GM12878 (cell line): ENCODE results near the gene FHL2. TPM values are rescaled to one million over a fixed set of nuclear protein-coding genes. Genes with fewer than 3 reads are reported as not detected.

Experiments used
- ATAC-seq: fragments of 200-7000 bp; cut with Tn5 transposase; 3 replicates; pipeline ENCODE4 v1.9.1; 2020; ENCODE audit warnings: mild to moderate bottlenecking, moderate library complexity
- BruUV-seq: library from RNA; stranded (reverse); fragments of 400-500 nt; replicated peaks from 2 replicates; lab custom pipeline; 2021; lab: Mats Ljungman, UMichigan
- CTCF ChIA-PET: fragments of 300-600 bp; sonication (Branson Sonifier 250); formaldehyde crosslinking; extraction: SDS; loops from one replicate; lab custom pipeline; 2021; ENCODE audit warnings: inconsistent platforms; lab: Yijun Ruan, JAX
- POLR2A ChIA-PET: fragments of 350-600 bp; formaldehyde crosslinking; extraction: SDS; loops from one replicate; lab custom pipeline; 2021; ENCODE audit warnings: inconsistent platforms; lab: Charles Lee
- RAD21 ChIA-PET: fragments of 300-600 bp; sonication (Branson Sonifier 250); formaldehyde crosslinking; loops from one replicate; lab custom pipeline; 2023; ENCODE audit warnings: antibody characterized with exemption; ENCODE audit not compliant: unreplicated experiment; lab: Charles Lee
- SMC1A ChIA-PET: fragments of 300-600 bp; sonication (Branson Sonifier 250); formaldehyde crosslinking; loops from one replicate; lab custom pipeline; 2023; ENCODE audit not compliant: unreplicated experiment, uncharacterized antibody; lab: Charles Lee
- DNase-seq: peaks from one replicate; pipeline ENCODE4 v3.0.0-alpha.2; 2011; ENCODE audit warnings: low read depth, low spot score
- FAIRE-seq: peaks from 3 replicates; lab custom pipeline; 2011; peaks lifted over from hg19 to GRCh38; lab: Jason Lieb, UNC
- H2AFZ ChIP-seq: 2 replicates; pipeline ENCODE4 v1.6.0; 2011; ENCODE audit warnings: low read depth, low read length, control low read depth; ENCODE audit not compliant: control insufficient read depth
- H3K27ac ChIP-seq: 2 replicates; pipeline ENCODE4 v1.5.1; 2011; ENCODE audit warnings: control low read depth; ENCODE audit not compliant: control insufficient read depth, insufficient read depth
- H3K27me3 ChIP-seq, 2 experiments: replicated peaks in 1 of 2; 2 replicates each; pipeline versions ENCODE4 v1.6.0 to v1.6.1; 2011; ENCODE audit warnings: low read length in 1 of 2; ENCODE audit not compliant: control insufficient read depth in 2 of 2, insufficient read depth in 2 of 2
- H3K36me3 ChIP-seq, 2 experiments: 2 replicates each; pipeline ENCODE4 v1.5.1; 2011; ENCODE audit warnings: low read length in 1 of 2; ENCODE audit not compliant: control insufficient read depth in 2 of 2, insufficient read depth in 2 of 2
- H3K4me1 ChIP-seq: 2 replicates; pipeline ENCODE4 v1.6.1; 2011; ENCODE audit warnings: mild to moderate bottlenecking, low read length, moderate library complexity, mixed read lengths; ENCODE audit not compliant: control insufficient read depth, insufficient read depth
- H3K4me2 ChIP-seq: 2 replicates; pipeline ENCODE4 v1.6.0; 2011; ENCODE audit warnings: control low read depth; ENCODE audit not compliant: control insufficient read depth, insufficient read depth
- H3K4me3 ChIP-seq: fragments of 200-600 bp; sonication (generic); 2 replicates; pipeline ENCODE4 v1.5.1; 2016
- H3K79me2 ChIP-seq: 2 replicates; pipeline ENCODE4 v1.6.0; 2011; ENCODE audit warnings: low read length; ENCODE audit not compliant: control insufficient read depth, insufficient read depth
- H3K9ac ChIP-seq: 2 replicates; pipeline ENCODE4 v1.8.0; 2011; ENCODE audit warnings: low read length, control low read depth, mixed read lengths; ENCODE audit not compliant: control insufficient read depth, insufficient read depth
- H3K9me3 ChIP-seq: replicated peaks from 3 replicates; pipeline ENCODE4 v1.5.1; 2011; ENCODE audit warnings: mild to moderate bottlenecking, low read length; ENCODE audit not compliant: control insufficient read depth, insufficient read depth
- H4K20me1 ChIP-seq: 2 replicates; pipeline ENCODE4 v1.6.0; 2011; ENCODE audit not compliant: control insufficient read depth, insufficient read depth
- ATF7 ChIP-seq: fragments of 450-650 bp; IDR thresholded peaks from 2 replicates; pipeline ENCODE4 v1.6.1; 2016; ENCODE audit warnings: low read depth, mild to moderate bottlenecking
- BHLHE40 ChIP-seq, 2 experiments: fragments of 450-650 bp in 1 of 2; IDR thresholded peaks; 2 replicates each; pipeline ENCODE4 v1.6.1; 2011 to 2017; ENCODE audit warnings: low read depth in 2 of 2, borderline replicate concordance in 1 of 2, improper control_type of control experiment in 1 of 2, low read length in 1 of 2, mild to moderate bottlenecking in 1 of 2
- CBX3 ChIP-seq: fragments of 200-600 bp; sonication (generic); IDR thresholded peaks from 2 replicates; pipeline ENCODE4 v1.6.1; 2016; ENCODE audit warnings: low read depth, borderline replicate concordance
- EED ChIP-seq: sonication (generic); IDR thresholded peaks from 2 replicates; pipeline ENCODE4 v1.6.1; 2016; ENCODE audit warnings: antibody characterized with exemption, low read depth
- FOS ChIP-seq: IDR thresholded peaks from 3 replicates; pipeline ENCODE4 v1.6.1; 2011; ENCODE audit warnings: borderline replicate concordance; ENCODE audit not compliant: insufficient read length; ENCODE audit errors: extremely low read depth
- GATAD2B ChIP-seq: fragments of 450-650 bp; conservative IDR thresholded peaks from 2 replicates; pipeline ENCODE4 v1.6.1; 2017; ENCODE audit warnings: low read depth, mild to moderate bottlenecking, moderate library complexity
- REST ChIP-seq: IDR thresholded peaks from 2 replicates; pipeline ENCODE4 v1.6.1; 2012; ENCODE audit warnings: mild to moderate bottlenecking, low read depth, low read length
- RFX5 ChIP-seq: IDR thresholded peaks from 2 replicates; pipeline ENCODE4 v1.6.1; 2011; ENCODE audit warnings: low read depth, low read length, improper control_type of control experiment
- SP1 ChIP-seq: IDR thresholded peaks from one replicate; pipeline ENCODE4 v1.6.1; 2011; ENCODE audit warnings: low read depth, low read length
- SREBF1 ChIP-seq: IDR thresholded peaks from 2 replicates; pipeline ENCODE4 v1.6.1; 2012; ENCODE audit warnings: mild to moderate bottlenecking, low read length
- SREBF2 ChIP-seq: IDR thresholded peaks from 2 replicates; pipeline ENCODE4 v1.6.1; 2012; ENCODE audit warnings: mild to moderate bottlenecking, low read length
- SUPT20H ChIP-seq: IDR thresholded peaks from 2 replicates; pipeline ENCODE4 v1.6.1; 2011; ENCODE audit warnings: low read depth, mild to moderate bottlenecking, low read length, moderate library complexity, borderline replicate concordance; ENCODE audit not compliant: control insufficient read depth
- YY1 ChIP-seq: IDR thresholded peaks from 2 replicates; pipeline ENCODE4 v1.6.1; 2011; ENCODE audit warnings: low read depth, mild to moderate bottlenecking, low read length
- WGBS: methylation state at CpG from one replicate; pipeline ENCODE4 v1.1.6; 2016; ENCODE audit warnings: low lambda C conversion rate; ENCODE audit not compliant: insufficient replicate concordance, insufficient coverage; ENCODE audit errors: missing lambda C conversion rate; 5-methylcytosine and 5-hydroxymethylcytosine counted together
- in situ Hi-C: fragments of 300-500 bp; cut with MboI; formaldehyde crosslinking; loops from 9 replicates; pipeline ENCODE4 v1.14.3; 2018; ENCODE audit warnings: mixed read lengths
- intact Hi-C: fragments of 100-400 bp; cut with micrococcal nuclease; formaldehyde crosslinking; loops from one replicate; pipeline ENCODE4 v1.14.2; 2022; ENCODE audit not compliant: unreplicated experiment
- polyA plus RNA-seq, 11 experiments: library from polyadenylated mRNA; depleted of rRNA in 4 of 11; unstranded in 6 of 11; stranded (reverse) in 5 of 11; fragments of >200 nt; fragmentation: Nextera tagmentation in 4 of 11; fragmentation: Illumina TruSeq in 1 of 11; extraction: Ambion mirVana in 4 of 11; extraction: Trizol in 1 of 11; gene quantifications; 1 replicate in 1 of 11; 2 replicates in 10 of 11; pipeline versions ENCODE4 v1.2.1 to v1.2.3, GENCODE V29; 2011 to 2016; ENCODE audit warnings: inconsistent platforms in 2 of 11, missing spikeins in 2 of 11, low read depth in 1 of 11
- total RNA-seq, 4 experiments: library from RNA; depleted of rRNA in 3 of 4; stranded (reverse); fragments of >200 nt in 3 of 4; fragmentation: Illumina TruSeq in 1 of 4; extraction: Trizol in 1 of 4; gene quantifications; 2 replicates each; pipeline versions ENCODE4 v1.2.1 to v1.2.3, GENCODE V29; 2013 to 2021

Gene FHL2
- total and polyA plus RNA-seq, 10 of the 15 experiments (the other 5 are each of a cell fraction or from before 2014, with no cell fraction given), result 2.2 to 9.9 (median 4.5) TPM

GRCh38 chr2:105391058-105391627 is 7.7 kb downstream of the FHL2 start:
- ChIA-PET RAD21 (interaction anchor here (0.9 kb wide), 1 partner anchor 24 kb away, joined by 3 read pairs; no protein-coding TSS in a partner anchor), CTCF (no interaction called here), SMC1A (no interaction called here), POLR2A (no interaction called here)
- Histone ChIP-seq H3K9me3 (no peaks in the 10 kb centered on the region), H3K4me3 (no peak overlapping the region), H3K4me1 (no peaks in the 10 kb centered on the region), H3K79me2 (no peaks in the 10 kb centered on the region), H2AFZ (no peak overlapping the region), H3K4me2 (no peak overlapping the region), H3K27me3 (peaks cover 0 to 3% of the 10 kb centered on the region in 2 experiments; a peak in 1 of 4 replicates), H3K9ac (no peak overlapping the region), H4K20me1 (no peaks in the 10 kb centered on the region), H3K36me3 (no peaks in the 10 kb centered on the region), H3K27ac (no peak overlapping the region)
- BruUV-seq, result no TSS peak
- TF ChIP-seq SP1, result no peak
- no peak for TF ChIP-seq SUPT20H
- no peak for TF ChIP-seq RFX5
- no peak for TF ChIP-seq REST
- TF ChIP-seq BHLHE40 (IDR thresholded peaks at IDR 0.05; ENCODE audit: borderline replicate concordance in 1 of 2, low read depth in 2 of 2, low read length in 1 of 2), result no peak
- TF ChIP-seq ATF7, result no peak
- TF ChIP-seq FOS, result no peak
- no peak for TF ChIP-seq EED
- TF ChIP-seq SREBF1, result no peak
- TF ChIP-seq YY1, result no peak
- no peak for TF ChIP-seq SREBF2
- TF ChIP-seq GATAD2B, result no peak
- TF ChIP-seq CBX3, result no peak
- intact Hi-C loops, result no loop called here
- DNase-seq (no peak), FAIRE-seq (no peak), ATAC-seq (no peak)
- WGBS, result 27% methylated on average over 5 of the region's 5 CpGs
- in situ Hi-C loops, result no loop called here
